Gastrocnemius medialis (tissue), 4 donors: Measurements from ENCODE around the gene PGP.

Source experiments
- POLR2A ChIP-seq, 2 donors: fragments of 450-650 bp; IDR thresholded peaks; one replicate each; pipeline ENCODE4 v1.6.1; 2017; ENCODE audit warnings: antibody characterized with exemption in 2 of 2, mild to moderate bottlenecking in 2 of 2, moderate library complexity in 2 of 2
- TF ChIP-seq, protein P1 (sequence below), 5 experiments: fragments of 450-650 bp in 3 of 5; fragments of 200-600 bp in 2 of 5; sonication (generic) in 2 of 5; IDR thresholded peaks in 4 of 5; conservative IDR thresholded peaks in 1 of 5; 1 replicate in 4 of 5; 2 replicates in 1 of 5; pipeline ENCODE4 v1.5.1; 2016 to 2019; ENCODE audit warnings: antibody characterized with exemption in 5 of 5, mild to moderate bottlenecking in 3 of 5, moderate library complexity in 3 of 5

DNA sequence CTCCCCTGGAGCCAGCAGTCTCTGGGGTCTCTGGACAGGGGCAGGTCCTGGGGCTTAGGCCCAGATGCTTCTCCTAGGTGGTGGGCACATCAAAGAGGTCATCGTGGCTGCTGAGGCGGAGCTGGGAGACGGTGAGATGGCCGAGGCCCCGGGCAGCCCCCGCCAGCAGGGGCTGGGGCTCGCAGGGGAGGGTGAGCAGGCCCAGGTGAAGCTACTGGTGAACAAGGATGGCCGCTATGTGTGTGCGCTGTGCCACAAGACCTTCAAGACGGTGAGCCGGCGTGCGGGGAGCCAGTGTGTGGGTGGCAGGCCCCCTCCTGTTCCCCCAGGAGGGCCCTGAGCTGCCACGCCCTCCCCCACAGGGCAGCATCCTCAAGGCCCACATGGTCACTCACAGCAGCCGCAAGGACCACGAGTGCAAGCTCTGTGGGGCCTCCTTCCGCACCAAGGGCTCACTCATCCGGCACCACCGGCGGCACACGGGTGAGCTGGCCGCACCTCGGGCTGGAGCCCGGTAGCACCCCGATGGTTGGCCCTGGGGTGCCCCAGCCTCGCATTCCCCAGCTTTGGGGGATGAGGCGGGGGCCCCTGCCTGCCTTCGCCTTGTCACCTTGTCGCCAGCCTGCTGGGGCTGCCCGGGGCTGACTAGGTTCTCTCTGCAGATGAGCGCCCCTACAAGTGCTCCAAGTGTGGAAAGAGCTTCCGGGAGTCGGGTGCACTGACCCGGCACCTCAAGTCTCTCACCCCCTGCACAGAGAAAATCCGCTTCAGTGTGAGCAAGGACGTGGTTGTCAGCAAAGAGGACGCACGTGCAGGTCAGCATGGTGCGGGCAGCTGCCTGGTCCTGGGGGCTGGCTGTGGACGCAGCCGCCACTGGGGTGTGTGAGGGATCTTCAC is 17.7 kb upstream of the PGP start:
- TF ChIP-seq, protein P1, sequence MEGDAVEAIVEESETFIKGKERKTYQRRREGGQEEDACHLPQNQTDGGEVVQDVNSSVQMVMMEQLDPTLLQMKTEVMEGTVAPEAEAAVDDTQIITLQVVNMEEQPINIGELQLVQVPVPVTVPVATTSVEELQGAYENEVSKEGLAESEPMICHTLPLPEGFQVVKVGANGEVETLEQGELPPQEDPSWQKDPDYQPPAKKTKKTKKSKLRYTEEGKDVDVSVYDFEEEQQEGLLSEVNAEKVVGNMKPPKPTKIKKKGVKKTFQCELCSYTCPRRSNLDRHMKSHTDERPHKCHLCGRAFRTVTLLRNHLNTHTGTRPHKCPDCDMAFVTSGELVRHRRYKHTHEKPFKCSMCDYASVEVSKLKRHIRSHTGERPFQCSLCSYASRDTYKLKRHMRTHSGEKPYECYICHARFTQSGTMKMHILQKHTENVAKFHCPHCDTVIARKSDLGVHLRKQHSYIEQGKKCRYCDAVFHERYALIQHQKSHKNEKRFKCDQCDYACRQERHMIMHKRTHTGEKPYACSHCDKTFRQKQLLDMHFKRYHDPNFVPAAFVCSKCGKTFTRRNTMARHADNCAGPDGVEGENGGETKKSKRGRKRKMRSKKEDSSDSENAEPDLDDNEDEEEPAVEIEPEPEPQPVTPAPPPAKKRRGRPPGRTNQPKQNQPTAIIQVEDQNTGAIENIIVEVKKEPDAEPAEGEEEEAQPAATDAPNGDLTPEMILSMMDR (IDR thresholded peaks at IDR 0.05 in 4 of 5, conservative IDR thresholded peaks at IDR 0.05 in 1 of 5): no peak
- TF ChIP-seq POLR2A (IDR thresholded peaks at IDR 0.05): no peak
